Posterior cingulate gyrus (tissue), 11 donors: Measurements from ENCODE around the gene FADS6.
A peak's percentile ranks its signal among the peaks of the same experiment; 100 is the strongest.

Experiments
- DNase-seq, 10 donors: peaks; one replicate each; pipeline versions ENCODE4 v3.0.0 to v3.0.0-alpha.2; 2020 to 2021; ENCODE audit warnings: mixed read lengths in 3 of 10
- intact Hi-C: fragments of 100-400 bp; cut with DNase I; formaldehyde crosslinking; loops from one replicate; pipeline ENCODE4 v1.15.1; 2023

Gene FADS6

DNA sequence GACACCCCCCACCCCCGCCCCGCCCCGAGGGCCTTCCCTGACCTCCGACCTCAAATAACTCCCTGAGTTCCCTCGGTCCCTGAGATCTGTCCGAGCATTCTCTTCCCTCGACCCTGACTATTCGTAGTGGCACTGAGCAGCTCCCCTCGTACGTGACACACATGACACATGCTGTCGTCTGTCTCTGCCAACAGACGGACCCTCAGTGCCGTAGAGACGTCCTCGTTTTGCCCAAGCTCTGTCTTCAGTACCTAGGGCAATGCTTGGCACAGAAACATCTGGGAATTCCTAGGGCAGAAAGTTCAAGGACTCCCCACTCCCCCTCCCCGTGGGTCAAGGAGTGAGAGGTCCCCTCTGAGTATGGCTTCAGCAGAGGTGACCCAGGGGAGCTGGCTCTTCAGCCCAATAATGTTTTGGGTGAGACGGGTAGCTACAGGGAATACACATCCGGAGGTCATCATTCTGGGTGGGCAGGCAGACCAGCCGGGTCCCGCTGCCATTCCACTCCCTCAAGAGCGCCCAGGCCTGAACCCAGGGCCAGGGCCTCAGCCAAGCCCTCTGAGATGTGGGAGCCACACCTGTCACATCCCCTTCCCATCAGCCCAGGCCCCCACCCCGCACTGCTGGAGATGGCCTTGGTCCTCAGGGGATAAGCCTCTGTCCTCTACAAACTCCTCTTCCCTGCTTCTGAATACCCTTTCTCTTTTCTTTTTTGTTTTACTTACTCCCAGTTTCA is 671 bp upstream of the FADS6 start:
- intact Hi-C loops = no loop called here
- DNase-seq = peak in 1 of 10 donors; percentile 72

DNA sequence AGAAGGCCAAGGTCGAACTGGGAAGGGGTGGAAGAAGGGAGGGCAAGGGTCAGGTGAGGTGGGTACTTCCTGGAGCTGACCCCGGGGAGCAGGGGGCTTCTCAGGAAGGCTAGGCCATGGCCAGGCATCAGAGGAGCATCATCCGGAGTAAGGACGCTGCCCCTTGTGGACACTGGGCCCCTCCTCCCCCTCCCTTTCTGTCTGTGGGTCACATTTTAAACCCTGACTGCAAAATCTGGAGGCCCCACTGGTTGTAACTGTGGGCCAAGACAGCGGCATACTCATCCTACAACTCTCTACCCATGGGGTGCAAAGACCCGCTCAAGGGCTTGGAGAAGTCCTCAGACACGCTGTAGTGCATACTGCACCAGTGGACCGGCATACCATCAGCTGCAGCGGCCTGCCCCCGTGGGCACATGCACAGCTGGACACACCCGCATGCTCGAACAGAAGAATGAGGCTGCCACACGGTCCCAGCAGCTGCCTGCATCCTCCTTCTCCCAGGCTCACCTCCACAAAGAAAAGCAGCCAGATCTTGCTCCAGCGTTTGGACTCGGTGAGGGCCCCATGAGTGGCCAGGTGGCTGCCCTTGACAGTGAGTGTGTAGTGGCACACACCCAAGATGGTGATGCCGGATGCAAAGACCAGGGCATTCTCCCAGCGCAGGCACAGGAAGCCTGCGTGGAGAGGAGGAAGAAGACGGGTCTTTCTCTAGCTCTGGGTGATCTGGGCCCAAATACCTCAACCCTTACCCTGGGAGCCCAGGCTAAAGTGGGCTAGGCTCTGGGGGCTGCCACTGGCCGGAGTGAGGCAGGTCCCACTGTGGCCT is 1.2 kb downstream of the FADS6 start:
- peak in 2 of 10 donors; percentile 13 to 72 for DNase-seq
- intact Hi-C loops = no loop called here

GRCh38 chr17:74890554-74890953 is 2.9 kb downstream of the FADS6 start:
- DNase-seq = peak in 1 of 10 donors; percentile 69
- intact Hi-C loops = no loop called here

- intact Hi-C loops = no loop called here
- DNase-seq = peak in 1 of 10 donors; percentile 62
Measured at GRCh38 chr17:74888469-74888868, 5.0 kb downstream of the FADS6 start.

DNA sequence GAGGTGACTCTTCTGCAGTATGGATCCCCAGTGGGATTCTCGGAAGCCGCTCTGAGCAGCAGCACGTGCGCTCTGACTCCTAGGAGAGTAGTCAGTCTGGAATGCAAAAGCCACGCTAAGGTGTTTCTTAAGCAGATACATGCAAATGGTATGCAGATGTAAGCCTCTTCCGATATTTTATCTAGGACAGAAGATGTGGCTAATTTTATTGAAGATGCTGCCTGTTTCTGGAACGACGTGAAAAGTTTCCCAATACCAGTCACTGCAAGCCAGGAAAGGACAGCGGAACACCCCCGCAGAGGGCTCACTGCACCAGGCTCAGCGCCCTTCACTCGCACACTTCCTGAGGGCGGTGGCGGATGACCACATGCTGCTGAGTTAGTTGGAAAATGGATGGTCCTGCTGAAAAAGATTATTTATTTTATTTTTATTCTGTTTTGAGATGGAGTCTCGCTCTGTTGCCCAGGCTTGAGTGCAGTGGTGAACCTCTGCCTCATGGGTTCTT is 10.1 kb downstream of the FADS6 start:
- intact Hi-C loops = no loop called here

DNA sequence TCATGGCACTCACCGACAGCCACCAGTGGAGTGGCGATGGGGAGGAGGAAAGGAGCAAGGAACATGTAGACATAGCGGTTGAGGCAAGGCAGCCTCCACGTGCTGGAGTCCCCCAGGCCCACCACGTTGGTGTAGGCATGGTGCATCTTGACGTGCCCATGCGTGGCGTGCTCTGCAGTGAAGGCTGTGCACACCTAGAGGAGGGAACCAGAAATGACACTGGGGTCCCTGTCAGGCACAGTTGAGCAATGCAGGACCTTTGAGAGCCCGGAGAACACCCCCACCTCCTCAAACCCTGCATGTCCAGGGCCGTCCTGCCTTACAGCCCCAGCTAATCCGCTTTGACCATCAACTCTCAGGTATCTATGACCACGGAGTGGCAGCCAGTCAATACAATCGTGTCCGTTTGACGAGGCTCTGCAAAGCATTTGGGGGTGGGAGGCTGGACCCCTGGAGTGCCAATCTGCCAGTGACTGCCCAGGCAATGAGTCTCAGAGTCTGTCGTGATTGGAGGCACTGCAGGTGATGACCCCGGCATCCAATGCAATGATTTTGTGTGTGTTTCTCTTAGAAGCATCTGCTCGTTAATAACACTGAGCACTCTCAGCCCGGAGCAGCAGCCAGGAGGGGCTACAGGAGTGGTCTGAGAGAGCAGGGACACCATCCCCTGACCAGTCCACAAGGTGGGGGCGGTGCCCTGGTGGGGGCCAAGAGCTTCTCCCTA is 10.8 kb downstream of the FADS6 start:
- DNase-seq = peak in 1 of 10 donors; percentile 29
- intact Hi-C loops = no loop called here

More for the DNA sequence above, 10.1 kb downstream of the FADS6 start:
- DNase-seq = peak in 1 of 10 donors; percentile 55

- intact Hi-C loops = no loop called here
- DNase-seq = no peak
Measured at GRCh38 chr17:74881073-74881472, 12.4 kb downstream of the FADS6 start.

DNA sequence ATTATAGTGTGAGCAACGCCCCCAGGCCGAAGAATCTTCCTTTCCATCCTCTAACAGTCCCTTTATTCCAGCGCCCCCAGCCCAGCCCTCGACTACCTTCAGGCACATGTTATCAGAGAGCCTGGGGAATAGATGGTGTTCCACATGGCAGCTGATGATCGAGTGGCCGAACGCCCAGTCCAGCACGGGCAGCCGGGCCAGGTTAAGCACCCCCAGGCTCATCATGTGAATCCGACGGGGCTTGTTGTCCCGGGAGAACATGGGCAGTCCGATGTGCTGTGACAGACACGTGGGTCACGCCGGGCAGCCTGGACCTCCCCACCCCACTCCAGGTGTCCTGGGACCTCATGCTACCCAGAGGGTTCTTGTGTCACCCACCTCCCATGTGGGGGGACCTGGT is 14.1 kb downstream of the FADS6 start:
- intact Hi-C loops = no loop called here
- no peak for DNase-seq

DNA sequence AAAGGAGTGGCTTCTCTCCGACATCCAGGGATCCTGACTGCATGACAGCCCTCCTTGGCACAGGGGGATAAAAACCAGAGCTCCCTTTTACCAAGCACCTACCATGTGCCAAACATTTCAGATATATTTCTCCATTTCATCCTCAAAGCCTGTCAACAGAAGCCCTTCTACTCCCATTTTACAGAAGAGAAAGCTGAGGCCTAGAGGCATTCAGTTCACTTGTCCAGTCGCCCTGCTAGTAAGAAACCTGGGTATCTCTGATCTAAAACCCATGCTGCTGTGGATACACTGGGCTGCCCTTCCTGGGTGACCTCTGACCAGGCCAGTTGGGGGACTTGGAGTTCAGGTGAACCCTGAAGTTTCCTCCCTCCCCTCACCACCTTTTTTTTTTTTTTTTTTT is 14.8 kb downstream of the FADS6 start:
- DNase-seq = no peak
- intact Hi-C loops = no loop called here

- intact Hi-C loops = no loop called here
- DNase-seq = no peak
Measured at GRCh38 chr17:74877592-74878548, 15.6 kb downstream of the FADS6 start.

DNA sequence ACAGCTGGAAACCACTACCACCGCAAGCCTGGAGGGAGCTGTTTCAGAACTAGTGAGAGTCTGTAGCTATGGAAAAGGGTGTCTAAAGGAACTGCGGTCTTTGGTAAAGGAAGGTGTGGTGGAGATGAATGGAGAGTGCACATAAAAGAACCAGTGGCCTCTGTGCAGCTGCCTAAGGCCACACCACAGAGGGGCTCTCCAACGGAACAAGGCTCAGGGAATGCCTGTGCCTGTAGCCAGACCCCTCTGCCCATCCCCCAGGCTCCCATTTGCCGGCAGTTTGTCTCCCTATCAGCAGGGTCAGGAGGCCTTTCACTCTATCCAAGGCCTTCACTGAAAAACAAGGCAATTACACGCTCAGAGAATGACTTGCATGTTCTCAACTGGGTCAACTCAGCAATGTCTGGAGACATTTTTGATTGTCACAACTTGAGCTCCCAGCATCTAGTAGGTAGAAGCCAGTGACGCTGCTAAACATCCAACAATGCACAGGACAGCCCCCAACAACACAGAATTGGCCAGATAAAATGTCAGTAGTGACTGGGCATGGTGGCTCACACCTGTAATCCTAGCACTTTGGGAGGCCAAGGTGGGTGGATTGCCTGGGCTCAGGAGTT is 17.3 kb downstream of the FADS6 start:
- intact Hi-C loops = no loop called here
- DNase-seq = no peak

DNA sequence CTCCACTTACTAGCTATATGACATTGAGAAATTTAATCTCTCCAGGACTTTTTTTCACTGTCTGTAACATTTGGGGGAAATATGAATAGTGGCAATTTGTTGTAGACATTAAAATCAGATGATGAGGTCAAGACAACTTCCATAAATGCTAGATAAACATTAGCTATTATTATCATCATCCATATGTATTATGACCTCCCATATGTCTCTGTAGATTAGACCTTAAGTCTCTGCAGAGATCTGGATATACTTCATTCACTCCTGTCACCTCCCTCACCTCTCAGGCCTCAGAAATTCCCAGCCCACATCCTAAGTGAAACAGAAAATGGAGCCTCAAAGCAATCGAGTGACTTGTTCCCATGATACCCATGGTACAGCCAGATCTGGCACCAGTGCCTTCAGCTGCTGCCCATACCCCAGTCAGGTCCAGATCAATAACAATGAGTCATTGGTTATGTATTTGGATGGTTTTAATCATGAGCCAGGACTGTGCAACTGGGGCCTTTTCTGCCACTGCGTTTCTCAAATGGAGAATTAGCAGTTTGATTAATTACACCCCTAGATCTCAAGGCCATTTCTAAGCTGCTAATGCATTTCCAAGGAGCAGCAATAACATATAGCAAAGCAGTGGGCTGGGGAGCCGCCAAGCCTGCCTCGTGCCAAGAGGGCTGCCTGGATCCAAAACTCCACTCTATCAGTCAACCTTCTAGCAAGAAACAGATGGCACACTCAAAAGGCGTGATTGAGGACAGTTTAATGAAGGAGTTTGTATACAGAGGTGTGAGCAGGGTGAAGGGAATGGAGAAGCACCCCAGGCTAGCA is 18.1 kb downstream of the FADS6 start:
- intact Hi-C loops = no loop called here
- DNase-seq = no peak

- intact Hi-C loops = no loop called here
- DNase-seq = no peak
Measured at GRCh38 chr17:74874615-74875037, 18.8 kb downstream of the FADS6 start.

DNA sequence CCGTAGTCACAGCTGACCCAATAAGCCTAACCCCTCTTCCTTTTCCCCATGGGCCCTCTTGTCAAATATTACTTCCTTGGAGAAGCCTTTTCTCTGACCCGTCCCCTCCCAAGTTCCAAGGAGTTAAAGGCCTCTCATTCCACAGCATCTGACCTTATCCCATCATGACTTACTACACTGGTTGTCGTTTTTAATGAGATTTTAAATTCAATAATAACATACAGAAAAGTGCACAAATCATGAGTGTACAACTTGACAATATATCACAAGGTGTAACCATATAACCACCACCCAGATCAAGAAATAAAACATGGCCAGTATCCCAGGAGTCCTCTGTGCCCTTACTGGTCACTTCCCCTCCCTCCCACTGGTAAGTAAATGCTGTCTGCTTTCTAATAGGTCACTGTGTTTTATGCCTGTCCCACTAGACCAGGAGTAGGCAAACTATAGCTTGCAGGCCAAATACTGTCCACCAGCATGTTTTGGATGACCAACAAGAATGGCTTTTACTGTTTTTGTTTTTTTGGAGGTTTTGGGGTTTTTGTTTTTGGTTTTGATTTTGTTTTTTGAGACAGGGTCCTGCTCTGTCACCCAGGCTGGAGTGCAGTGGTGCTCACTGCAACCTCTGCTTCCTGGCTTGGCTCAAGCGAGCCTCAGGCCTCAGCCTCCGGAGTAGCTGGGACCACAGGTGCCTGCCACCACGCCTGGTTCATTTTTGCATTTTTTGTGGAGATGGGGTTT is 19.4 kb downstream of the FADS6 start:
- DNase-seq = no peak
- intact Hi-C loops = no loop called here

GRCh38 chr17:74873037-74873873 is 20.2 kb downstream of the FADS6 start:
- intact Hi-C loops = no loop called here
- DNase-seq = peak; percentile 97 to 100 (median 100)

DNA sequence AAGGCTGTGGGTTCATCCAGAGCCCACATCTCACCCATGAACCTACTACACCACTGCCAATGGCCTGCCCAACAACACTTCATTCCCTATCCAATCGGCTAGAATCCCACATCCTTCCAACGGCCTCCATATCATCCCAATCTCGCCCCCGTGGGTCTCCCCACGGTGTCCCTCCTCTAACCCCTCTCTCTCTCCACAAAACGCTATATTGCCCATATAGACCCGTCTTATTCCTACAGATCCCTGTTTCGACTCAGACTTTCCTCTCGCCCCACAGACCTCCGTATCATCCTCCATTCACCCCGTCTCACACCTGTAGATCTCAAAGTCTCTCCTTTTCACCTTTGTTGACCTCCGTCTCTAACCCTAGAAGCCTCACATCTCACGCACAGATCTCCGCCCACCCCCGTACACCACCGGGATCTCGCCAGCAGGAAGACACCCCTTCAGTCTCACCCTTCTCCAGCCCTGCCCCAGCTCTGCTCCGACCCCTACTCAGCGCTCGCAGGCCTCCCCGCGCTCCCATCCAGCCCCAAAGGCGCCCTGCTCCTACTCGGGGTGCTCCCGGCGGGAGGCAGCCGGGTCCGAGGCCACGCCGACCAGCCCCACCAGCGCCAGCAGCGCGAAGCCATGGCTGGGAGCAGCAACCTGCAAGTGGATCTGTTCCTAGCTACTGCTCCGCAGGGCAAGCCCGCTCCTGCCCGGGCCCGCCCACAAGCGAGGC is 21.0 kb downstream of the FADS6 start, which contains the start of gene FDXR:
FDXR (minus strand) TSS at position 682 of the 724 bp plus-strand sequence; CDS start at position 632, 50 bp downstream.
- no peak for DNase-seq
- intact Hi-C loops = no loop called here
